Stimulated activated CD4-positive, alpha-beta T cell treated with anti-CD3 and anti-CD28 coated beads, Interleukin-4, amount 100 ng/mL, for 48 hours (primary cell): Measurements from ENCODE around the gene SLC1A4.
"Not testable (repeated sequence)": the region's sequence is repeated elsewhere in the genome, so short reads cannot be mapped to it uniquely, and the experiment has no call there.

ENCODE experiments used
- DNase-seq, 2 donors: peaks; one replicate each; pipeline ENCODE4 v3.0.0-alpha.2; 2020; ENCODE audit warnings: low read depth in 2 of 2

SLC1A4 gene

DNA sequence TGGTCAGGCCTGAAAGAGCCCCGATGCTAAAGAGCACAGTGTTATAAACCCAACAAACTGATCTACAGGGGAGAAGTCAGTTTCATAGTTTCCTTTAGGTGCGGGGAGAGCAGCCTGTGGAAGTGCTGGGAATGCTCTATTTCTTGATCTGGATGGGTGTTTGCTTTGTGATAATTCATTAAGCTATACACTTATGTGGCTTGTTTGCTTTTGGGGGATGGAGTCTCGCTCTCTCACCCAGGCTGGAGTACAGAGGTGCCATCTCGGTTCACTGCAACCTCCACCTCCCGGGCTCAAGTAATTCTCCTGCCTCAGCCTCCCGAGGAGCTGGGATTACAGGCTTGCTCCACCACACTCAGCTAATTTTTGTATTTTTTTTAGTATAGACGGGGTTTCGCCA, 37.0 kb downstream of the SLC1A4 start:
- no peak for DNase-seq

DNA sequence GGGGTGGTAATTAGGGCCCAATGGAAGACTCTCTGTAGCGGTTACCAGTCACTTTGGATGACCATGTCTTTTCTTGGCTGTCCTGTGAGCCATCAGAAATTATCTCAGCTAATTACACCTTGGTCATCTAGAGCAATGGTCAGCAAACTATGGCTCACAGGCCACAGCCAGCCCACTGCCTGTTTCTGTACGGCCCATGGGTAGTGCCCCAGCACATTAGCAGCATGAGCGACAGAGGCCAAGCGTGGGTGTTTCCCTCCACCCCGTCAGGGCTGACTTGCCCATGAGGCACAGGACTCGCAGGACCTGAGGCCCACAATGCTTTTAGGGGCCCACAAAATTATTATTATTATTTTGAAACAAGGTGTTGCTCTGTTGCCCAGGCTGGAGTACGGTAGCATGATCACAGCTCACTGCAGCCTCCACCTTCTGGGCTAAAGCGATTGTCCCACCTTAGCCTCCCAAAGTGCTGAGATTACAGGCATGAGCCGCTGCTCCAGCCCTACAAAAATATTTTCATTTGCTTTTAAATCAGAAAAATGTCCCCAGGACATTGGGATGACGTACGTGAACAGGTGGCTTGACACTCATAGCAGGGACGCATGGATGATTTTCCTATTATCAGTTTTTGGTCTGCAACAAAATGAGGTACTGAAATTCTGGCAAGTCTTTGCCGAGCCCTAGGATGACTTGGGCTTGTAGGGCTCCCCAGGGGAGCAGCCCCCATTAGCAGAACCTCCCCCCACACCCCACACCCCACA, 37.7 kb downstream of the SLC1A4 start:
- DNase-seq, result no peak

DNA sequence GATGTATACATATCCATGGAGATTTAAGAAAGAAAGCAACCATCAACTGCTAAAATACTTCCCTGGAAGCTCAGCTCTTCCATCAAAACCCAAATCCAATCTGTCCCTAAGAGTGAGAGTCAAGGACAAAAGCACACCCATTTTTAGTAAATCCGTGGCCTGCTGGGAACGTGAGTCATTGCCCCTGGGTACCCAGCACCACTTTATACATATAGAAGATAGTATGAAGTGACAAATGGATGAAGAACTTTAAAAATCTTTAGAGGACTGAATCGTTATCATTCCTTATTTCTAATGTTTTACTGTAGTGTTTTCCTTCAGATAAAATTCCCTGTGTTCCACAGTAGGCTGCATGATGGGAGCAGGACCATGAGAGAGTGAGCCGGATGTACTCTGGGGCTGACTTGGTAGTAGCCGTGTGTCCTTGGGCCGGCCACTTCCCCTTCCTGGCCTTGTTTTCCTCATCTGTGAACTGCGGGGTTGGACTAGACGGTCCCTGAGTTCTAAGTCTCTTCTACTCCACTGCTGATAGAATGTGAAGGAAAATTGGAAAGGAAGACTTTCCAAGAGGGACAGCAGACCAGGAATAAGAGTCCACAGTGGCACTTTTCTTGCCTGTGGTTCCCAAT, 38.5 kb downstream of the SLC1A4 start:
- no peak for DNase-seq

DNA sequence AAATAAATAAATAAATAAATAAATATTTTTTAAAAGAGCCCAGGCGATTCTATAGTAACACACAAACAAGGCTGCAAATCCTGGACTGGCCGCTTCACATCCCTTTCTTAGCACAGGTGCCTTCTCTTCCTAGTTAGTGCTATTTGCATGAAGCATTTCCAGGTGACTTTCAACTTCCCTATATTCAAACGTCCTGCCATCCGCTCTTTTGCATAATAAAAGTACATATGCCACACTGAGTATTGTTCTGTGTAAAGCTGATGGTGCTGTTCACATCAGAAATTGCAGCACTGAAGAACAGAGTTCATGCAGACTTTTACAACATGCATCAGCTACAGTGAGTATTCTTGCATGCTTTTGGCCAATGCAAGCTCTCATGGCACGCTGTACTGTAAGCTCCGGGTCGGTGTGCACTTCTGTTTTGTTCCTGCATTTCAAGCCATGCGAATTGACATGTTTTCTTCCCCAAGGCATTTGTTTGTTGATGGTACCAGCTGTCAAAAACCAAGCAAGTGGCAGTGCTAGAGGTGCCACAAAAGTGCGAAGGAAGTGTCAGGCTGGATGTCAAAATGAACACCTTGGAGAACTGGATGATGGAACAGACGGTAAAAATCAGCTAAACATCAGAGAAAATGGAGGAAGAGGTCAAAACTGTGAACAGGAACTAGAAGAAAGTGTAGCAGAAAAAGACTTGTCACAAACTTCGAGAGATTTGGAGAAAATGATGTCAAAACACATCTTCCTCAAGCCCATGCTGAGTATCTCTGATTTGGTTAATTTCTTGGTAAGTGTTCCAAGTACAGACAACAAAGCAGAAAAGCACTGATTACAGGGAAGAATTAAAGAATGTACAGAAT, 41.5 kb downstream of the SLC1A4 start:
- no peak for DNase-seq

DNA sequence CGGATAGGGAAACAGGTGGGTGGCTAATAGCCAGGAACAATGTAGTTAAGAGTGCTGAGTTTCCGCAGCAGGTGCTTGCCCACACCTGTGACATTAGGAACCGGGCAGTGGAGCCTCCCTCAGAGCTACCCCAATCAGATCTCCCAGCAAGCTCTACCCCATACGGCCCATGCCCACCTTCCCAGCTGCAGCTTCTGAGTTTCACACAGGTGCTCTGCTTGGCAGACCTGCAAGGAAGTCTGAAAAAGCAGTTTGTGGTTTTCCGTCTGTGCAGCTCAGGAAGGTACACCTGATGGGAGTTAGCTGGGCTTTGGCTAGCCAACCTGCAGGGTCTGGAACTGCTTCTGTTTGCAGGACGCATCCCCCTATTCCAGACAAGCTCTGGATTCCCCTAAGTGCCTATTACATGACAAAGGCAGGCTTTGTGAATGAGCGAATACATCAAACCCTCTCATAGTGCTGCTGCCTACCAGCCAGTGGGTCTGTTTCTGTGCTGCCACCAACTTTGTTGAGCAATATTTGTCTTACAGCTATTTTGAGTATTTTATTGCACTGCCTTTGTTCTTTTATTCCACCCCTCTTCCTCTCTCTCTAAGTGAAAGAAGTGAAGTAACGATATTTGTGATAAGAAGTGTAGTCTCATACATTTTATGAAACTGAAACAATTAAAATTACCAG, 42.3 kb downstream of the SLC1A4 start:
- no peak for DNase-seq

DNA sequence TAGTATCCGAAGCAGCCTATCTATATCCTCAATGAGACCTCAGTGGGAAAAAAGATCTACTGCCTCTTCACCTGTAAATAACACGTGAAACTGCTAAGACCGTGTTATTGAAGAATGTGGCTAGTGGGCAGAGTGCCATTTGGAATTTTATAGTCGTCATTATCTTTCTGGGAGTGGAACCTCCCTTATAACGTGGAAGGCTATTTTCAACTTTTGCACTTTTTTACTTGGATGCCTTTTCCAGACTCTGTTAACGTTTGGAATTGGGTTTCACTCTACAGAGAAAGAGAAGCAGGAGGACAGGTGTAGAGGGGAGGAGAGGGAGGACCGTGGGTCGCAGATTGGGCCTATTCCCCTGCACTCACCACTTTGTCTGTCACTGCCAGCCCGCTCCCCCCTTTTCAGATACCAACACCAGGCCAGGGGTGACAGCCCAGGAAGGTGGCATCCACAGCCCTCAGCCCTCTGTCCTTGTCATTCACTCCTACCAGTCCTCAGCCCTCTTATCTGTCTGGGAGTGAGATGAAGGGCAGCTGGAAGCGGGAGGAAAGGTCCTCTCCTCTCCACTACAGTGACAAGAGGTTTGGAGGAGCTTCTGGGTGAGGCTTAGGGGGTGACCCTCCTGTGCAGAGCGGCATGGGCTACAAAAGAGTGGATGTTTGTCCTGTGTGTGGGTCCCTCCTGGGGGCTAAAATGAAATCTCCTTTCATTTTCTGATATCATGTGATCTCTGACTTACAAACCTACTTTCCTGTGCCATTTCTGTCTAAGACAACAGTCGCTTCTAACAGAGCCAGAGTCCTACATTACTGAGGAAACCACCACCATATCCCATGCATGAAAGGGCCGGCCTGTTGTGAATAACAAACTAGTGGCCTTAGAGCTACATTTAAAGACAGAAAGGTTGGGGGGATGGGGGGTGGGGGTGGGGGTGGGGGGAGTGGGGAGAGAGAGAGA, 43.1 kb downstream of the SLC1A4 start:
- DNase-seq, result no peak

DNA sequence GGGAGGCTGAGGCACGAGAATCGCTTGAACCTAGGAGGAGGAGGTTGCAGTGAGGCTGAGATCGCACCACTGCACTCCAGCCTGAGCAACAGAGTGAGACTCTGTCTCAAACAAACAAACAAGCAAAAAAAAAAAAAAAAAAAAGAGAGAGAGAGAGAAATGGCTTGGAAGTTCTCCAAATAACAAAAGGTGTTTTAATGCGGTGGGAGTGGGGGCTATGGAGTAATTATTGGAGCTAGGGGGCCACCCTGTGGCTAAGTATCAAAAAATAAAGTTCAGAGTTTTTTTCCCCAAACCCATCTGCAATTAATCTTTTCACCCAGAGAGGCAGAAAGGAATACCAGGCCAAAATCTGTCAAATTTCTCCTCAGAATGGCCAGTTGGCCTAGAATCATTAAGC, 44.0 kb downstream of the SLC1A4 start:
- no peak for DNase-seq

DNA sequence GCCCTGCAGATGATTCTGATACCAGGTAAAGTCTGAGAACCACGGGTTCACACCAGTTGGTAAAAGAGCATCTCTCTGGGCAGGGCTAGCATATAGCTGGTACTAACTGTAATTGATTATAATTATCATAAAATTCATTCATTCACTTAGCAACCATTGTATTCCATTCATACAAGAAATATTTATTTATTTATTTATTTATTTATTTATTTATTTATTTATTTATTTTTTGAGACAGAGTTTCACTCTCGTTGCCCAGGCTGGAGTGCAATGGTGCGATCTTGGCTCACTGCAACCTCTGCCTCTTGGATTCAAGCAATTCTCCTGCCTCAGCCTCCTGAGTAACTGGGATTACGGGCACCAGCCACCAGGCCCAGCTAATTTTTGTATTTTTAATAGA, 44.5 kb downstream of the SLC1A4 start:
- not testable (repeated sequence) for DNase-seq

DNA sequence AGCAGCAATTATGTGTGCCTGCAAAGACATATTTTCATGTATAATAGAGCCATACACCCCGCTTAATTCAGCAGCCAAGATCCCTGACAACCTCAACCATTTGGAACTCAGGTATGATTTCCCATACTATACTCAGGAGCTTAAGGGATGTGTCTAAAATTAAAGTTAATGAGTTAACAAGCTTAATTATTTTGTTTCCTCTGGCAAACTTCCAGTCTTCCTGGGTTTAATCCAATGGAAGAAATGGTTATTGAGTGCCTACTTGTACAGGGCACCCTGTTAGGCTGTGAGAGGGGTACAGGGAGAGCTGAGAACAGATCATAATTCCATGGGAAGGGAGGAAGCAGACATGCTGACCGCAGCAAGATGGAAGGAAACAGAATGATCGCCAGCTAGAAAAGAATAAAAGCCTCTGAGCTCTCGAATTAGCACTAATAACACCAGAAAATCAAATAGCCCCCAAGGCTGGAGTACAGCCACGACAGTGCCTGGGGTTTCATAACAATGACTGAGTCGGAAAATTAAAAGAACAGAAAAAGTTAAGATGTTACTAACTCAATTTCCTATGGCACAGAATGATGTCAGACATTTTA, 46.2 kb downstream of the SLC1A4 start:
- no peak for DNase-seq

DNA sequence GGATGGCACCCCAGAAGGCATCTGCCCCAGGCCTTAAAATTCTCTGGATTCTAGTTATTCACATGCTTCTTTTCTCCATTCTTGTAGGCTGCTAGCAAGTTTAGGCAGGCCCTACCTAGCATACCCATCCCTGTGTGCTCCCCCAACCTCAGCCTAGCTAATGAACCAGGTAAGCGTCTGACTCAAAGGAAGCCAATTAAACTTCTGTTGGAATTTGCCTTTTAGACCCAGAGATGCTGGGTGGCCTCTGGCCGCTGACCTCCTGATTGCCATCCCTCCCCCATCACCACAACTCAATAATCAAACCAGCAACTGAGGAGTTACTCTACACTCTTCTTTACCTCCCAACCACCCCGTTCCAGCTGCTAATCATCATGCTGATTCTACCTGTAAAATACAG, 48.0 kb downstream of the SLC1A4 start:
- no peak for DNase-seq

DNA sequence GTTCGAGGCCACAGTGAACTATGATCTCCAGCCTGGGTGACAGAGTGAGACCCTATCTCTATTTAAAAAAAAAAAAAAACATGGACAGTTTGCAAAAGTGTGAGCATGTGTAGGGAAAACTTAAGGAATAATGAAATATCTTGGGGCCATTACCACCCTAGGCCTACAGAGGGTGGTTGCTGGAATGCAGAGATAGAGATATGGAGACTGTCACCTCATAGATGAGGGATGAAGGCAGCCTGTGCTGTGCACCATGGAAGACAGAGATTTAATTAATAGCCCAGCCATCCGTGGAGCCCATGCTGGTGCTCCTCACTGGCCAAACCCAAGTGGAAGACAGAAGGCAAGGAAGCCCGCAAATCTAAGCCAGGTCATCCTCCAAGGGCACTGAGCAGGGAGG, 50.4 kb downstream of the SLC1A4 start:
- DNase-seq, result no peak

DNA sequence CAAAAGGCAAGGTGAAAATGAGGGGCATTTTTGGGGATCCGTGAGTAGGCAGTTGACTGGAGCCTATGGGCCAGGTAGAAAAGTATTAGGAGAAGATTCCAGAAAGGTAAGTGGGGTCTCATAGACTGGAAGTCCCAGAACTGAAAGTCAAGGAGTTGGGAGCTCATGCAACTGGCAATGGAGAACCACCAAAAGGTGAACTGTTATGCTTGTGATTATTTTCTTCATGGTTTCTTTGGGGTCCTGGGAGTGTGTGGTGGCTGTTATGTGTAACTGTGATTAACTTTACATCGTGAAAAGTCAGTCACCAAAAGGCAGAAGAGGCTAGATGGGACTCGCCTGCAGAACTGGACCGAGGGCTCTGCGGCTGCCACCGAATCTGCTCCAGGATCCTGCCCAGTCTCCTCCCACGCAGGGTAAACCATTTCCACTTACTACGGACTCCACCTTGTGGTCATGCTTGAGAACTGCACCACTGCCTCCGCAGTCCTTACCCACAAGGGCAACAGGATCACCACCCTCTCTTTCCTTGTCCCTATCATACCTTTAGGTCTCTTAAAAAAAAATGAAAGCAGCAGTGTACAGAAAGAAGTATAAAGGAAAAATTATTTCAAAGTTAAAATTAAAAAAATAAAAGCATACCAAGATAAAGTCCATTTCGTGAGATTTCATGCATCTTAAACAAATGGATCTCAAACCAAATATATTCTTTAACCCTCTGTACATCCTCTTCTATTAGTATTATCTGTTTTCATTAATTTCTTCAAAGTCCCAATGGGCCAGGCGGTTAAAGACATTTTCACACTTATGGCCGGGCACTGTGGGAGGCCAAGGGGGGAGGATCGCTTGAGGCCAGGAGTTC, 51.4 kb downstream of the SLC1A4 start:
- DNase-seq, result peak; percentile 61 to 62

DNA sequence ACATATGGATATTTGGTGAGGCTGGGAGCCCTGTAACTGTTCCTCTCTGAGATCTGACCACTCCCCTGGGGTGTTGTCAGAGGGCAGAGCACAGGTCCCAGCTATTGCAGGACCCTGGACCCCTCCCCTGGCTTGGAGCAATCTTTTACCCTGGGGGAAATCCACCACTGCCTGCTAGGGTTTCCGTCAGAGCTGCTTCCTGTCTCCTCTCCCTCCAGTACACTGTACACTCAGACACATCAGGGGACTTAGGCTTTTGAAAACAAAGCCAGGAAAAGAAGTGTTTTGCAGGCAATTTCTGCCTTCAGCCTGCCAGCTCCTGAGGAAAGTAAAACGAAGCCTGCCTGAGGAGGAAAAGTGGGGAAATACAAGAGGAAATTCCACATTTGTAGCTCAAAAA, 53.8 kb downstream of the SLC1A4 start:
- DNase-seq, result no peak

DNA sequence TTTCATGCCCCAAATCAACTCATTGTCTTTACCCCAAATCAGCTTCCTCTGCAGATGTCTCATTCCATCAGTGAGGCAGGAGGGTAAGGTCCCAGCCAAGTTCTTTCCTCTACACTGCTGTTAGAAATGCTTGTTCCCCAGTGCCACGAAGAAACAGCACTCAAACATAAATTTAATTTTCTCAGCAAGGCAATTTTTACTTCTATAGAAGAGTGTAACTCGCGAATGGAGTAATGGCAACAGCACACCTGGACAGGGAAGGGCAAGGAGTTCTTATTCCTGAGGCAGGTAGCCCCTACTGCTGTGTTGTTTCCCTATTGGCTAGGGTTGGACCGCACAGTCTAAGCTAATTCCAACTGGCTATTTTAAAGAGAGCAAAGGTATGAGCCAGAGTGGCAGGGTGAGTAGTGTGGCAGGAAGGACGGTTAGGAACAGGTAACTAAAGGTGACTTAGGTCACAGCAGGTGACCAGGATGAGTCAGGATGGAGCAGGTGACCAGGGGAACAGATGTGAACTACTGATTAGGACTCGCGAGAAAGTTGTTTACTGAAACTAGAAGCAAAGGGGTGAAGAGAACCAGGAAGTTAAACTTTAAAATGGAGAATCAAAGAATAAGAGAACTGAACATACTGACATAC, 55.0 kb downstream of the SLC1A4 start:
- DNase-seq, result no peak

DNA sequence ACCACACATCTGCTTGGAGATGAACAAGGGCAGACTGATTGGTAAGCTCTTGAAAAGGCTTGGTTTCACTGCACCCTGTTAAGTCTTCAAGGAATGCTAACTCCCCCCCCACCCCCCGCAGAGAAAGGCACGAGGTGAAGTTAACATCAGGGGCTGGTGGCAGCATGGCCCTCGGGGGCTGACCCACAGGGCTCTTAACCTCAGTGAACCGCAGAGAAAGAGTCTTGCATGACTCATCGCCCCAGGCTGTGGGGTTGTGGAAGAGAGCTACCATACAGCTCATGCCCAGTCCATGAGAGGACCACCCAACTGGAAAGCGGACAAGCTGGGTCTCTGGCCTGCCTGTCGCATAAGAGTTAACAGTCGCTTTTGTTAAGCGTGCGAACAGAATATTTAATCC, 56.5 kb downstream of the SLC1A4 start:
- no peak for DNase-seq

DNA sequence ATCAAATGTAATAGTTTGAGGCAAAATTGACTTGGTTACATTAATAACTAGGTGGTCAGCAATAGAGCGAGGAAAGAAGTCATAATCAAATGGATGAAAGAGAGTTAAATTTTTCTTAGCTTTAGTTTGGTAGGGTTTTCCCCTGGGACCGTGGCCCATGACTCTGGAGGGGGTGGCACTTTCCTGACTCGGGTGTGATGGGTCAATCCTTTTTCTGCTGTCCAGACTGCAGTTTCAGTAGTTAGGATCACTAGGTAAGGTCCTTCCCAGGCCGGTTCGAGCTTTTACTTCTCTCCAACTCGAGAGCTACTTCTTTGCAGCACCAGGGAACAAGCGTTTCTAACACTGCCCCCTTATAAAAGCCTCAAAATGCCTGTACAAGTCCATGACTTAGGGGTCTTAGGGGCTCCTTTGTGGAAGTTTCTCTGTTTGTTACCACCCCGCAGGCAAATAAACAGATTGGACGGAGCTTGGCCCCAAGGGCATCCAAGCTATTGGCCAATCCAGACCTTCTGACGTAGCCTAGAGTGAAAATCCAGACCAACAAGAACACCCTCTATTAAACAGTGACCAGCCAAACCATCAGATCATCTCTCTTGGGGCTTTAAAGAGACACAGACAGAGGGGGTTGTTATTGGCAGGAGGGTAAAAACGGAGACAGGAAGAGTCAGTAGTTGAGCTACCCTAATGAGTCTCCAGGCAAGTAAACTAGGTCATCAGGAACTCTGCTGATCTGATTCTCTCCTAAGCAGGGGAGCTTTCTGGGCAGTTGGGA, 57.6 kb downstream of the SLC1A4 start:
- DNase-seq, result no peak

DNA sequence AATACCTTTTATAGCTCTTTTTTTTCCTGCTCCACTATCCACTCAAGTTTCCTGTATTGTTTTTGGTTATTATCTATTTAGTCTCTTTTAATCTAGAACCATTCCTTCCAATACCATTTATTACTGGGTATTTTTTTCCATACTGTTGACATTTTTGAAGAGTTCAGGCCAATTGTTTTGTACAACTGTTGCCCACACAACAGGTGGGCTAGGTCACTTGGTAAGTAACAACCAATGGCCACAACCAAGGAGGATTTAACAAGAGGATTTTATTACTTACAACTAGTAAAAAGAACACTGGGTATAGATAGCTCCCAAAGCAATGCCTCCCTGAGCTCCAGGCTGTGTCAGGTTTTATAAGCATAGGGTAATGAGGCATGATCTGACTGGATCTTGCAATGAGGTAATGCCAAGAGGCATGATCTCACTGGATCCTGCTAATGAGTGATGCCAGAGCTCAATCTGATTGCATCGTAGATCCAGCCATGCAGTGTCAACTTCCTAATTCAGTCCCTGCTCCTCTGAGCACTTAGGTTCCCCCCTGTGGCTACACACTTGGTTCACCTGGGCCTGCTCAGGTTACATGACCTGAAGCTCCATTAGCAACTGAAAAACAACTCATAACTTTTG, 59.9 kb downstream of the SLC1A4 start:
- no peak for DNase-seq

DNA sequence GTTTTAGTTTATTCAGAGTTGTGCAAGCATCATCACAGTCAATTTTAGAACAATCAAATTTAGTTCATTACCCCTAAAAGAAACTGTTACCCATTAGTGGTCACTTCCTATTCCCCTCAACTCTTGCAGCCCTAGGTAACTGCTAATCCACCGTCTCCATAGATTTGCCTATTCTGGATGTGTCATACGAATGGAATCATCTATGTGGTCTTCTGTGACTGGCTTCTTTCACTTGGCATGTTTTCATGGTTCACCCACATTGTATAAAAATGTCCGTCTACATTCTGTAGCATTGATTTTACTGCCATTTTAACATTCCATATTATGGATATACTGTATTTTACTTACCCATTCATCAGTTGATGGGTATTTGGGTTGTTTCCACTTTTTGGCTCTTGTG, 61.7 kb downstream of the SLC1A4 start:
- no peak for DNase-seq
